NCI-H345 treated with DMSO at 0.1 percent for 48 hours (cell line): ENCODE data around the gene EXD1.
A peak's percentile ranks its signal among the peaks of the same experiment; 100 is the strongest.
"Not testable (repeated sequence)": the region's sequence is repeated elsewhere in the genome, so short reads cannot be mapped to it uniquely, and the experiment has no call there.

Experiments used
- DNase-seq: peaks from one replicate; lab custom pipeline; 2025; ENCODE audit not compliant: unreplicated experiment; lab: John Stamatoyannopoulos, UW

Gene EXD1, protein sequence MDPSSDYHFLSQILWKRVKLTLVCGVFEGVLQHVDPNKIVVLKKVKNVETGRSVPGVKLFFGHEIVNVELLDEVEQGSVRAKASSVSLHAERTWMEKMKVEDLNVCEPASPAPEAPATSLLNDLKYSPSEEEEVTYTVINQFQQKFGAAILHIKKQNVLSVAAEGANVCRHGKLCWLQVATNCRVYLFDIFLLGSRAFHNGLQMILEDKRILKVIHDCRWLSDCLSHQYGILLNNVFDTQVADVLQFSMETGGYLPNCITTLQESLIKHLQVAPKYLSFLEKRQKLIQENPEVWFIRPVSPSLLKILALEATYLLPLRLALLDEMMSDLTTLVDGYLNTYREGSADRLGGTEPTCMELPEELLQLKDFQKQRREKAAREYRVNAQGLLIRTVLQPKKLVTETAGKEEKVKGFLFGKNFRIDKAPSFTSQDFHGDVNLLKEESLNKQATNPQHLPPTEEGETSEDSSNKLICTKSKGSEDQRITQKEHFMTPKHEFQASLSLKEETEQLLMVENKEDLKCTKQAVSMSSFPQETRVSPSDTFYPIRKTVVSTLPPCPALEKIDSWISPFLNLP

DNA sequence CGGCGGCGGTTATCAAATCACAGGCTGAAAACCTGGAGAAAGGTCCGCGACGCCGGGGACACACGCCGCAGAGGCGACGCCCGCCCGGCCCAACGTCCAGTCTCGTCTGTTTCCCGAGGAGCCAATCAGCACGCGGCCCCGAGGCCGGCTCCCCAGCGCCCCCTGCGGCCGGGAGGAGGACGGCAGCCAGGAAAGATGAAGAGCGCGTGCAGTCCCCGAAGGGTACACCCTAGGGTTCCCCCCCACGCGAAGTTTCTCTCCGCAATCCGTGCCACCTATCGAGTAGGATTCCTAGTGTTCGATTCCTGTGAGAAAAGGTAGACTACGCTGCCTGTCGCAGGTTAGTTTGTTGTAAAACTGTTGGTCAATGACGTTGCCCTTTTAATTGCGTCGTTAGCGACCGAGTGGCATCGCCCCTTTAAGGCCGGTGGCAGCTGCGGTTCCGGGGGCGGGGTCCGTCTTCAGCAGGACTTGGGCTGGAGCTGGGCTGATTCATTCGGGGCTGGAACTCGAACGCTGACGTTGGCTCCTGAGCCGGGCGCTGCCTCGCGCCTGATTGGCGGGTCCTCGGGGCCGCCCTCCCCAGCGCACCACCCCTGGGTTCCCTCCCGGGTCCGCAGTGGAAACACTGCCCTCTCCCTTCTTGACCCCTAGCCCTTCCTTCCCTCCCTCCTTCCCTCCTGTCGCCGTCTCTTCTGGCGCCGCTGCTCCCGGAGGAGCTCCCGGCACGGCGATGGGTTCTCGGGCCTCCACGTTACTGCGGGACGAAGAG lies at the start of gene EXD1, which contains the start of gene CHP1:
Gene EXD1 (minus strand): TSS at position 108 of the 772 bp plus-strand sequence. CDS start 4,182 bp downstream, outside the sequence.
Gene CHP1 (plus strand): TSS at position 619 of the 772 bp plus-strand sequence. CDS start 115 bp downstream, at position 734.
- DNase-seq: peak; percentile 73

GRCh38 chr15:41279535-41280283 lies 49.2 kb upstream of the EXD1 start:
- DNase-seq: no peak

GRCh38 chr15:41278319-41278718 lies 47.8 kb upstream of the EXD1 start:
- DNase-seq: no peak

DNA sequence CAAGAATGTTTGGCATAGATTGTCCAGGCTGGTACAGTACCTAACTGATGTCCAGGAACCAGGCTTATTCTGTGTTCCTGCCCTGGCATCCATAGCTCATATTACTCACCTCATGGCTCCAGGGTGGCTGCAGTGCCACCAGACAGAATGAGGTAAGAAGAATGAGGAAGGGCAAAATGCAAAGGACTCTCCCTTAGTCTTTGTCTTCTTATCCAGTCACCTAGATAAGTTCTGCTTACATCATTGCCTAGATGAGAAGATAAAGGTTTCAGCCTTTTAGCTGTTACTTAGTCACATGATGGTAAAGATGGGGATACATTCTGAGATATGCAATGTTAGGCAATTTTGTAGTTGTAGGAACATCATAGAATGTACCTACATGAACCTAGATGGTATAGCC lies 46.3 kb upstream of the EXD1 start:
- DNase-seq: no peak

- no peak for DNase-seq
Observed at GRCh38 chr15:41269887-41270286, 39.3 kb upstream of the EXD1 start.

DNA sequence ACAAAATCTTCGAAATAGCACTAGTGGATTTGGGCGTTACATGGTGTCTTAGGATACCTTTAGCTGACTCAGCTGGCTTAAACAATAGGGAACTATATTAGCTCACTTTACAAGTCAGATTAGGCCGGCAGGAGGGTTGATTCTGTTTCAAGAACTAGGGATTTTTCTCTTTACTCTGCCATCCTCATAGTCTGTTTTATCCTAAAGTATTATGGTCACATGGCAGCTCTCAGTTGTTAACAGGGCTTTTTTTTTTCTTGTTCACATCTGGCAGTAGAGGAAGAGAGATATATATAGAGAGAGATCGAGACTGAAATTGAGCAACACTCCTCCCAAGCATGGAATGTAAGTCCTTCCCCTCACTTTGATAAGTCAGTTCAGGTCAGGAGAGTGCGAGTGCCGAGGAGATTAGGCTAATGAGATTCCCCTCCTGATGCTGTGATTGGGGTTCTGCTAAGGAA lies 33.4 kb upstream of the EXD1 start:
- DNase-seq: no peak

GRCh38 chr15:41262571-41262970 lies 32.0 kb upstream of the EXD1 start:
- no peak for DNase-seq

- DNase-seq: not testable (repeated sequence)
Observed at GRCh38 chr15:41260924-41261323, 30.4 kb upstream of the EXD1 start.

- DNase-seq: no peak
Observed at GRCh38 chr15:41259546-41260189, 29.1 kb upstream of the EXD1 start.

- DNase-seq: no peak
Observed at GRCh38 chr15:41258750-41259471, 28.4 kb upstream of the EXD1 start.

GRCh38 chr15:41256577-41257038 lies 26.1 kb upstream of the EXD1 start:
- DNase-seq: no peak

- no peak for DNase-seq
Observed at GRCh38 chr15:41256103-41256502, 25.5 kb upstream of the EXD1 start.

GRCh38 chr15:41254560-41254959 lies 24.0 kb upstream of the EXD1 start:
- DNase-seq: no peak

GRCh38 chr15:41251411-41251810 lies 20.9 kb upstream of the EXD1 start:
- DNase-seq: no peak

DNA sequence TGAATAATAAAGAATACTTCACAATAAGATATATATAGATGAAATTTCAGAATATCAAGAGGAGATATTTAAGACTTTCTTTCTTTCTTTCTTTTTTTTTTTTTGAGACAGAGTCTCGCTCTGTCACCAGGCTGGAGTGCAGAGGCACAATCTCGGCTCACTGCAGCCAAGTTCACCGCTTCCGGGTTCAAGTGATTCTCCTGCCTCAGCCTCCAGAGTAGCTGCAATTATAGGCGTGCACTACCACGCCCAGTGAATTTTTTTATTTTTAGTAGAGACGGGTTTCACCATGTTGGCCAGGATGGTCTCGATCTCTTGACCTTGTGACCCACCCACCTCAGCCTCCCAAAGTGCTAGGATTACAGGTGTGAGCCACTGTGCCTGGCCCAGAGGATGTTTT lies 20.2 kb upstream of the EXD1 start:
- not testable (repeated sequence) for DNase-seq

- peak; percentile 75 for DNase-seq
Observed at GRCh38 chr15:41241221-41241964, 10.8 kb upstream of the EXD1 start.

GRCh38 chr15:41238100-41238499 lies 7.5 kb upstream of the EXD1 start:
- no peak for DNase-seq

DNA sequence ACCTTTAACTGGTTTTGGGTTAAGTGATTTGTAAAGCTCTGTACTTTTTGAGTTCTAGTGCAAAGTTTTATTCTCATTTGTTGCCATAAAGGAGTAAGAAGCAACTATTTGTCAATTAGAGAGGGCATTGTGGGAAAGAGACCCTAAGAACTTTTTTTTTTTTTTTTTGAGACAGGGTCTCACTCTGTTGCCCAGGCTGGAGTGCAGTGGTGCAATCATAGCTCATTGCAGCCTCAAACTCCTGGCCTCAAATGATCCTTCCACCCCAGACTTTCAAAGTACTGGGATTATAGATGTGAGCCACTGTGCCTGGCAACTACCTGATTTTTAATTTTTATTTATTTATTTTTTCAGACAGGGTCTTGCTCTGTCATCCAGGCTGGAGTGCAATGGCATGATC lies 5.4 kb upstream of the EXD1 start:
- no peak for DNase-seq

DNA sequence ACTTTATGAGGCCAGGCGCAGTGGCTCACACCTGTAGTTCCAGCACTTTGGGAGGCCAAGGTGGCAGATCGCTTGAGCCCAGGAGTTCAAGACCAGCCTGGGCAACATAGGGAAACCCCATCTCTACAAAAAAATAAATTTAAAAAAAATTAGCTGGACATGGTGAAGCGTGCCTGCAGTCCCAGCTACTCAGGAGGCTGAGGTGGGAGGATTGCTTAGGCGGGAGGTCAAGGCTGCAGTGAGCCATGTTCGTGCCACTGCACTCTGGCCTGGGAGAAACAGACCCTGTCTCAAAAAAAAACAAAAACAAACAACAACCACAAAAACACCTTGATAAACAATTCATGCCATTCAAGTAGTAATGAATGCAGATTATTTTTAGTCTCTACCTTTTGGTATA lies 4.7 kb upstream of the EXD1 start:
- DNase-seq: not testable (repeated sequence)
